Fibroblast of lung (primary cell): ENCODE measurements around the gene ADRA2A. TPM values are rescaled to one million over a fixed set of nuclear protein-coding genes. Genes with fewer than 3 reads are reported as not detected.

Source experiments
- DNase-seq, 2 donors: peaks; one replicate each; pipeline versions ENCODE4 v3.0.0 to v3.0.0-alpha.2; 2010; ENCODE audit warnings: low read depth in 2 of 2
- H2AFZ ChIP-seq: 2 replicates; pipeline ENCODE4 v1.5.1; 2012; ENCODE audit warnings: low read length, control low read depth, inconsistent platforms
- H3K27ac ChIP-seq: 2 replicates; pipeline ENCODE4 v1.5.1; 2011; ENCODE audit warnings: low read length, control low read depth; ENCODE audit not compliant: insufficient read depth
- H3K27me3 ChIP-seq: 2 replicates; pipeline ENCODE4 v1.5.1; 2011; ENCODE audit warnings: mild to moderate bottlenecking, low read length; ENCODE audit not compliant: control insufficient read depth, insufficient read depth
- H3K36me3 ChIP-seq: 2 replicates; pipeline ENCODE4 v1.5.1; 2011; ENCODE audit warnings: low read length; ENCODE audit not compliant: control insufficient read depth, insufficient read depth
- H3K4me1 ChIP-seq: 2 replicates; pipeline ENCODE4 v1.5.1; 2011; ENCODE audit warnings: low read length; ENCODE audit not compliant: control insufficient read depth, insufficient read depth; ENCODE audit errors: extremely low read depth
- H3K4me2 ChIP-seq: 2 replicates; pipeline ENCODE4 v1.5.1; 2011; ENCODE audit warnings: low read length, control low read depth; ENCODE audit not compliant: insufficient read depth; ENCODE audit errors: extremely low read depth
- H3K4me3 ChIP-seq, 4 experiments: fragments of 200-600 bp in 1 of 4; sonication (generic) in 1 of 4; replicated peaks in 1 of 4; 2 replicates each; pipeline ENCODE4 v1.5.1; 2011 to 2016; ENCODE audit warnings: low read length in 4 of 4, low read depth in 3 of 4, mild to moderate bottlenecking in 3 of 4, control low read depth in 2 of 4, inconsistent platforms in 1 of 4, mixed read lengths in 1 of 4; ENCODE audit not compliant: insufficient read depth in 1 of 4; ENCODE audit errors: control extremely low read depth in 1 of 4
- H3K79me2 ChIP-seq: 2 replicates; pipeline ENCODE4 v1.5.1; 2012; ENCODE audit warnings: mild to moderate bottlenecking, low read length, inconsistent platforms; ENCODE audit not compliant: control insufficient read depth, insufficient read depth
- H3K9ac ChIP-seq: 2 replicates; pipeline ENCODE4 v1.5.1; 2011; ENCODE audit warnings: mild to moderate bottlenecking, low read length, control low read depth; ENCODE audit not compliant: insufficient read depth
- H3K9me3 ChIP-seq: 2 replicates; pipeline ENCODE4 v1.5.1; 2012; ENCODE audit warnings: low read depth, low read length; ENCODE audit not compliant: control insufficient read depth, insufficient read depth
- H4K20me1 ChIP-seq: 2 replicates; pipeline ENCODE4 v1.5.1; 2011; ENCODE audit warnings: low read length; ENCODE audit not compliant: control insufficient read depth, insufficient read depth; ENCODE audit errors: extremely low read depth
- CTCF ChIP-seq, 2 donors: IDR thresholded peaks in 1 of 2; conservative IDR thresholded peaks in 1 of 2; 1 replicate in 1 of 2; 2 replicates in 1 of 2; pipeline ENCODE4 v1.5.1; 2011 to 2012; ENCODE audit warnings: low read length in 2 of 2, control low read depth in 1 of 2, inconsistent platforms in 1 of 2, low read depth in 1 of 2, mild to moderate bottlenecking in 1 of 2
- EZH2 ChIP-seq: IDR thresholded peaks from 2 replicates; pipeline ENCODE4 v1.5.1; 2012; ENCODE audit warnings: low read length, control low read depth, mild to moderate bottlenecking; ENCODE audit errors: missing control alignments
- polyA plus RNA-seq, 2 donors: library from polyadenylated mRNA; depleted of rRNA in 1 of 2; stranded (reverse) in 1 of 2; unstranded in 1 of 2; fragments of >200 nt; gene quantifications; 2 replicates each; pipeline ENCODE4 v1.2.1, GENCODE V29; 2011 to 2012; ENCODE audit warnings: missing spikeins in 1 of 2
- total RNA-seq: library from RNA; depleted of rRNA; stranded (reverse); fragments of >200 nt; gene quantifications from 2 replicates; pipeline ENCODE4 v1.2.1, GENCODE V29; 2014

ADRA2A gene
- total and polyA plus RNA-seq, 2 donors (not counting 1 experiment from before 2014, with no cell fraction given) = under 0.01 to 0.02 TPM

- Histone ChIP-seq H4K20me1 (no peaks in the 10 kb centered on the region), H3K9ac (no peak overlapping the region), H3K27ac (no peak overlapping the region), H3K79me2 (no peaks in the 10 kb centered on the region), H3K4me2 (peak overlapping the region; percentile 85), H2AFZ (no peak overlapping the region), H3K36me3 (no peaks in the 10 kb centered on the region), H3K27me3 (peaks cover 37% of the 10 kb centered on the region), H3K4me1 (peaks cover 2% of the 10 kb centered on the region), H3K9me3 (no peaks in the 10 kb centered on the region), H3K4me3 (peak overlapping the region in 1 of 4 experiments; percentile 57)
- DNase-seq = no peak
- TF ChIP-seq CTCF (conservative IDR thresholded peaks at IDR 0.05 in 1 of 2, IDR thresholded peaks at IDR 0.05 in 1 of 2; ENCODE audit: low read depth in 1 of 2, low read length in 2 of 2) (no peak), EZH2 (no peak)
These were observed 1.1 kb upstream of the ADRA2A start for GRCh38 chr10:111075577-111076185.

GRCh38 chr10:111076191-111076681, 593 bp upstream of the ADRA2A start:
- Histone ChIP-seq H3K4me3 (peak overlapping the region; percentile 36 to 57 (median 44)), H2AFZ (peak overlapping the region; percentile 44), H3K27ac (no peak overlapping the region), H3K27me3 (peaks cover 37% of the 10 kb centered on the region), H3K4me1 (peaks cover 2% of the 10 kb centered on the region), H3K4me2 (peak overlapping the region; percentile 85), H3K9me3 (no peaks in the 10 kb centered on the region), H3K36me3 (no peaks in the 10 kb centered on the region), H3K79me2 (no peaks in the 10 kb centered on the region), H4K20me1 (no peaks in the 10 kb centered on the region), H3K9ac (no peak overlapping the region)
- peak; percentile 34 to 39 for DNase-seq
- peak; percentile 57 to 75 for TF ChIP-seq CTCF (conservative IDR thresholded peaks at IDR 0.05 in 1 of 2, IDR thresholded peaks at IDR 0.05 in 1 of 2; ENCODE audit: low read depth in 1 of 2, low read length in 2 of 2)
- no peak for TF ChIP-seq EZH2

DNA sequence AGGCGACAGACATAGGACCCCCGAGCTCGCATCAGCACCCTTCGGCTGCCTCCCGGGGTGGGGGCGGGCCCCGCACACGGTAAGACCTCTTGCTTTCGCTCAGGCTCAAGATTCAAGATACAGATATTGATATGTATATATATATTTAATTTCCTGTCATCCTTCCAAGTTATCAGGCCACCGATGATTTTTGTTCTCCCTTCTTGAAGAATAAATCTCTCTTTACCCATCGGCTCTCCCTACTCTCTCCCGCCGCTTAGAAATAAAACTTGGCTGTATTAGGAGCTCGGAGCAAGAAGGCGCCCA, 603 bp downstream of the ADRA2A start:
- TF ChIP-seq EZH2 (no peak), CTCF (conservative IDR thresholded peaks at IDR 0.05 in 1 of 2, IDR thresholded peaks at IDR 0.05 in 1 of 2; ENCODE audit: low read depth in 1 of 2, low read length in 2 of 2) (no peak)
- Histone ChIP-seq H3K9ac (no peak overlapping the region), H4K20me1 (no peaks in the 10 kb centered on the region), H3K4me1 (peaks cover 2% of the 10 kb centered on the region), H2AFZ (no peak overlapping the region), H3K27me3 (peaks cover 37% of the 10 kb centered on the region), H3K27ac (no peak overlapping the region), H3K4me2 (peak overlapping the region; percentile 44), H3K4me3 (peak overlapping the region in 2 of 4 experiments; percentile 2 to 57), H3K79me2 (no peaks in the 10 kb centered on the region), H3K9me3 (no peaks in the 10 kb centered on the region), H3K36me3 (no peaks in the 10 kb centered on the region)
- no peak for DNase-seq
